Dendritic cell treated with granulocyte-macrophage colony-stimulating factor and Interleukin-4, amounts not matched to agents 40 ng/mL and 50 ng/mL, for 4 days (primary cell): ENCODE data around the gene KIF17.

Source experiments
- H3K27ac Mint-ChIP-seq: one replicate; pipeline ENCODE4 v1.8.0; 2022; ENCODE audit warnings: mild to moderate bottlenecking, mixed read lengths
- H3K27me3 Mint-ChIP-seq: one replicate; pipeline ENCODE4 v1.8.0; 2022; ENCODE audit warnings: mild to moderate bottlenecking, mixed read lengths
- H3K36me3 Mint-ChIP-seq: one replicate; pipeline ENCODE4 v1.8.0; 2022; ENCODE audit warnings: low read depth, mixed read lengths
- H3K4me1 Mint-ChIP-seq: one replicate; pipeline ENCODE4 v1.8.0; 2022; ENCODE audit warnings: low read depth, mixed read lengths
- H3K4me3 Mint-ChIP-seq: one replicate; pipeline ENCODE4 v1.8.0; 2022; ENCODE audit warnings: mild to moderate bottlenecking, moderate library complexity, mixed read lengths
- H3K9me3 Mint-ChIP-seq: one replicate; pipeline ENCODE4 v1.8.0; 2022; ENCODE audit warnings: mixed read lengths
- intact Hi-C: fragments of 100-400 bp; cut with micrococcal nuclease; formaldehyde crosslinking; loops from one replicate; pipeline ENCODE4 v1.15.0; 2022

Gene KIF17

GRCh38 chr1:20698195-20698910 is 19.5 kb downstream of the KIF17 start:
- Mint-ChIP-seq H3K27ac (no peak overlapping the region), H3K4me1 (peaks cover 19% of the 10 kb centered on the region), H3K36me3 (no peaks in the 10 kb centered on the region), H3K4me3 (no peak overlapping the region), H3K9me3 (no peaks in the 10 kb centered on the region), H3K27me3 (peaks cover 9% of the 10 kb centered on the region)
- intact Hi-C loops, result loop anchor here (10.0 kb wide), 1 partner anchor 496 kb away; no protein-coding TSS in a partner anchor

GRCh38 chr1:20697563-20697962 is 20.2 kb downstream of the KIF17 start:
- peaks cover 19% of the 10 kb centered on the region for H3K4me1 Mint-ChIP-seq
- peaks cover 7% of the 10 kb centered on the region for H3K27me3 Mint-ChIP-seq
- H3K27ac Mint-ChIP-seq, result no peak overlapping the region
- no peaks in the 10 kb centered on the region for H3K36me3 Mint-ChIP-seq
- H3K4me3 Mint-ChIP-seq, result no peak overlapping the region
- intact Hi-C loops, result loop anchor here (2.0 to 10.0 kb wide), 2 partner anchors 35 to 497 kb away; partner anchors contain the start of gene SH2D5
- no peaks in the 10 kb centered on the region for H3K9me3 Mint-ChIP-seq

GRCh38 chr1:20696397-20697333 is 21.1 kb downstream of the KIF17 start:
- Mint-ChIP-seq H3K27ac (peak overlapping the region; percentile 87), H3K4me1 (peaks cover 26% of the 10 kb centered on the region), H3K36me3 (no peaks in the 10 kb centered on the region), H3K27me3 (peaks cover 7% of the 10 kb centered on the region), H3K4me3 (peak overlapping the region; percentile 82), H3K9me3 (no peaks in the 10 kb centered on the region)
- intact Hi-C loops, result loop anchor here (2.0 to 10.0 kb wide), 2 partner anchors 36 to 498 kb away; partner anchors contain the start of gene SH2D5

- Mint-ChIP-seq H3K27ac (no peak overlapping the region), H3K4me1 (peaks cover 26% of the 10 kb centered on the region), H3K27me3 (peaks cover 7% of the 10 kb centered on the region), H3K9me3 (no peaks in the 10 kb centered on the region), H3K4me3 (no peak overlapping the region), H3K36me3 (no peaks in the 10 kb centered on the region)
- intact Hi-C loops, result loop anchor here (10.0 kb wide), 1 partner anchor 499 kb away; no protein-coding TSS in a partner anchor
Observed at GRCh38 chr1:20695515-20695914, 22.3 kb downstream of the KIF17 start.

GRCh38 chr1:20693623-20694022 is 24.2 kb downstream of the KIF17 start:
- intact Hi-C loops, result loop anchor here (10.0 kb wide), 1 partner anchor 501 kb away; no protein-coding TSS in a partner anchor
- no peak overlapping the region for H3K27ac Mint-ChIP-seq
- peaks cover 7% of the 10 kb centered on the region for H3K27me3 Mint-ChIP-seq
- no peaks in the 10 kb centered on the region for H3K36me3 Mint-ChIP-seq
- H3K4me3 Mint-ChIP-seq, result no peak overlapping the region
- H3K4me1 Mint-ChIP-seq, result peaks cover 26% of the 10 kb centered on the region
- no peaks in the 10 kb centered on the region for H3K9me3 Mint-ChIP-seq

- H3K27ac Mint-ChIP-seq, result no peak overlapping the region
Observed at GRCh38 chr1:20691872-20692271, 25.9 kb downstream of the KIF17 start.

GRCh38 chr1:20689645-20690056 is 28.2 kb downstream of the KIF17 start:
- Mint-ChIP-seq H3K4me1 (peaks cover 31% of the 10 kb centered on the region), H3K9me3 (no peaks in the 10 kb centered on the region), H3K27ac (no peak overlapping the region), H3K4me3 (no peak overlapping the region), H3K36me3 (no peaks in the 10 kb centered on the region), H3K27me3 (no peaks in the 10 kb centered on the region)
- intact Hi-C loops, result loop anchor here (10.0 kb wide), 1 partner anchor 505 kb away; no protein-coding TSS in a partner anchor

More at GRCh38 chr1:20691872-20692271, 25.9 kb downstream of the KIF17 start:
- Mint-ChIP-seq H3K27me3 (peaks cover 4% of the 10 kb centered on the region), H3K9me3 (no peaks in the 10 kb centered on the region), H3K36me3 (no peaks in the 10 kb centered on the region), H3K4me3 (no peak overlapping the region), H3K4me1 (peaks cover 26% of the 10 kb centered on the region)
- intact Hi-C loops, result loop anchor here (10.0 kb wide), 1 partner anchor 503 kb away; no protein-coding TSS in a partner anchor

GRCh38 chr1:20686883-20687725 is 30.7 kb downstream of the KIF17 start:
- H3K4me3 Mint-ChIP-seq, result no peak overlapping the region
- no peaks in the 10 kb centered on the region for H3K27me3 Mint-ChIP-seq
- H3K4me1 Mint-ChIP-seq, result peaks cover 48% of the 10 kb centered on the region
- intact Hi-C loops, result no loop called here
- no peaks in the 10 kb centered on the region for H3K36me3 Mint-ChIP-seq
- no peaks in the 10 kb centered on the region for H3K9me3 Mint-ChIP-seq
- H3K27ac Mint-ChIP-seq, result no peak overlapping the region

GRCh38 chr1:20685741-20686140 is 32.1 kb downstream of the KIF17 start:
- intact Hi-C loops, result no loop called here
- Mint-ChIP-seq H3K27me3 (no peaks in the 10 kb centered on the region), H3K4me1 (peaks cover 53% of the 10 kb centered on the region), H3K4me3 (no peak overlapping the region), H3K9me3 (no peaks in the 10 kb centered on the region), H3K27ac (peak overlapping the region; percentile 78), H3K36me3 (no peaks in the 10 kb centered on the region)

GRCh38 chr1:20685099-20685662 is 32.6 kb downstream of the KIF17 start:
- Mint-ChIP-seq H3K9me3 (no peaks in the 10 kb centered on the region), H3K27ac (peak overlapping the region; percentile 78), H3K36me3 (no peaks in the 10 kb centered on the region), H3K4me1 (peaks cover 53% of the 10 kb centered on the region), H3K4me3 (peak overlapping the region; percentile 18), H3K27me3 (no peaks in the 10 kb centered on the region)
- intact Hi-C loops, result no loop called here

GRCh38 chr1:20684651-20685050 is 33.2 kb downstream of the KIF17 start:
- Mint-ChIP-seq H3K4me3 (peak overlapping the region; percentile 18), H3K27me3 (no peaks in the 10 kb centered on the region), H3K9me3 (no peaks in the 10 kb centered on the region), H3K27ac (peak overlapping the region; percentile 78), H3K4me1 (peaks cover 53% of the 10 kb centered on the region), H3K36me3 (no peaks in the 10 kb centered on the region)
- intact Hi-C loops, result no loop called here

GRCh38 chr1:20684050-20684620 is 33.7 kb downstream of the KIF17 start:
- Mint-ChIP-seq H3K9me3 (no peaks in the 10 kb centered on the region), H3K27ac (no peak overlapping the region), H3K4me1 (peaks cover 53% of the 10 kb centered on the region), H3K4me3 (no peak overlapping the region), H3K27me3 (no peaks in the 10 kb centered on the region), H3K36me3 (no peaks in the 10 kb centered on the region)
- intact Hi-C loops, result no loop called here

GRCh38 chr1:20683614-20684013 is 34.2 kb downstream of the KIF17 start:
- Mint-ChIP-seq H3K4me1 (peaks cover 57% of the 10 kb centered on the region), H3K9me3 (no peaks in the 10 kb centered on the region), H3K4me3 (no peak overlapping the region), H3K27ac (no peak overlapping the region), H3K36me3 (no peaks in the 10 kb centered on the region), H3K27me3 (no peaks in the 10 kb centered on the region)
- intact Hi-C loops, result no loop called here
